RPMI7951 (cell line): ENCODE measurements around the gene CALD1. TPM values are rescaled to one million over a fixed set of nuclear protein-coding genes. Genes with fewer than 3 reads are reported as not detected.
"Not testable (repeated sequence)": the region's sequence is repeated elsewhere in the genome, so short reads cannot be mapped to it uniquely, and the experiment has no call there.

Experiments used
- DNase-seq: peaks from one replicate; pipeline ENCODE4 v3.0.0-alpha.2; 2012; ENCODE audit warnings: low read depth
- total RNA-seq: library from RNA; depleted of rRNA; stranded (reverse); fragments of >200 nt; shearing (Covaris generic); gene quantifications from 2 replicates; pipeline ENCODE4 v1.2.3, GENCODE V29; 2014

Gene CALD1
- total RNA-seq, 1 experiment from 2014 or later: 259 TPM

GRCh38 chr7:134949171-134949570, 169.7 kb downstream of the CALD1 start:
- no peak for DNase-seq

GRCh38 chr7:134954197-134955082, 175.0 kb downstream of the CALD1 start:
- peak; percentile 51 for DNase-seq

- no peak for DNase-seq
Observed at GRCh38 chr7:134957005-134957404, 177.6 kb downstream of the CALD1 start.

GRCh38 chr7:134959810-134960209, 180.4 kb downstream of the CALD1 start:
- DNase-seq: no peak

- no peak for DNase-seq
Observed at GRCh38 chr7:134962270-134962780, 182.9 kb downstream of the CALD1 start.

GRCh38 chr7:134963036-134963435, 183.6 kb downstream of the CALD1 start:
- no peak for DNase-seq

GRCh38 chr7:134966691-134967090, 187.3 kb downstream of the CALD1 start:
- no peak for DNase-seq

- no peak for DNase-seq
Observed at GRCh38 chr7:134968110-134968509, 188.7 kb downstream of the CALD1 start.

GRCh38 chr7:134981645-134982044, 202.2 kb downstream of the CALD1 start:
- not testable (repeated sequence) for DNase-seq

- no peak for DNase-seq
Observed at GRCh38 chr7:134985894-134986362, 206.5 kb downstream of the CALD1 start.

GRCh38 chr7:134986363-134987251, 207.2 kb downstream of the CALD1 start, which contains the start of gene AGBL3:
Gene AGBL3 (plus strand): TSS chr7:134986508. CDS start chr7:134987934, 1,426 bp downstream.
- peak; percentile 96 for DNase-seq

GRCh38 chr7:134988161-134988560, 208.7 kb downstream of the CALD1 start:
- DNase-seq: peak; percentile 17

GRCh38 chr7:134991469-134992339, 212.3 kb downstream of the CALD1 start:
- no peak for DNase-seq

- DNase-seq: no peak
Observed at GRCh38 chr7:134992626-134993179, 213.3 kb downstream of the CALD1 start.

- no peak for DNase-seq
Observed at GRCh38 chr7:134993877-134994456, 214.5 kb downstream of the CALD1 start.

- no peak for DNase-seq
Observed at GRCh38 chr7:134995239-134996096, 216.0 kb downstream of the CALD1 start.

GRCh38 chr7:134996097-134996550, 216.7 kb downstream of the CALD1 start:
- no peak for DNase-seq

- no peak for DNase-seq
Observed at GRCh38 chr7:134997214-134997885, 217.9 kb downstream of the CALD1 start.

GRCh38 chr7:134999136-134999535, 219.7 kb downstream of the CALD1 start:
- no peak for DNase-seq
